NOMO-1 treated with dmso at 0.1 percent for 144 hours (cell line): ENCODE measurements around the gene MYO7B.

Source experiments
- DNase-seq: peaks from one replicate; lab custom pipeline; 2025; ENCODE audit not compliant: unreplicated experiment; lab: John Stamatoyannopoulos, UW

MYO7B gene

DNA sequence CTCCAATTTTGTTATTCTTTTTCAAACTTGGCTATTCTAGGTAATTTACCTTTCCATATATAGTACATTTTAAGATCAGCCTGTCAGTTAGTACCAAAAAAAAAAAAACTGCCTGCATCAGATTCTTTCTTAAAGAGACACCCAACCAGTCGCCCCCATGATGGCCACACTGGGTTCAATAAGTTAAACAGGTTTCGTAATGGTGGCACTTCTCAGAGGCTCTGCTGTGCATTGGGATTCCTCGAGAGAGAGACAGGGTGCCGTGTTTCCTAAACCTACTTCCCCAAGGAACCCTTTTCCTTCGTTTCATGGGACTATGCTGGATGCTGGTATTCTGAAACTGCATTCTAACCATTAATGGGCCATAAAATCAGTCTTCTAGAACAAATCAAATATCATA, 37.4 kb downstream of the MYO7B start:
- no peak for DNase-seq

- DNase-seq, result no peak
Measured at GRCh38 chr2:127573298-127573697, 37.8 kb downstream of the MYO7B start.

DNA sequence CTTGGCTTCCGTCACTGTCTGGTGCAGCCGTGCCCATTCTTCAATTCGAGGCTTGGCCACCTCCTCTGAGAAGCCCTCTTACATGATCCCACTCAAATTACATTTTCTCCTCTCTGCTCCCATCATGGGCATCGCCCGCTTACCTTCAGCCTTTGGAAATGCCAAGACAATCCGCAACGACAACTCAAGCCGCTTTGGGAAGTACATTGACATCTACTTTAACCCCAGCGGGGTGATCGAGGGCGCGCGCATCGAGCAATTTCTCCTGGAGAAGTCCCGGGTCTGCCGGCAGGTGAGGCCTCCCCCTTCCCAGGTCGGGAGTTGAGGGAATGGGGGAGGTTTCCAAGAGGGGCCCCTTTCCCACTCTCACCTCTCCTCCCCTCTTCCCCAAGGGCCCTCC, 38.3 kb downstream of the MYO7B start:
- no peak for DNase-seq

GRCh38 chr2:127574656-127575055, 39.2 kb downstream of the MYO7B start:
- no peak for DNase-seq

- peak; percentile 26 for DNase-seq
Measured at GRCh38 chr2:127575185-127575765, 39.8 kb downstream of the MYO7B start.

- no peak for DNase-seq
Measured at GRCh38 chr2:127575941-127576432, 40.5 kb downstream of the MYO7B start.

DNA sequence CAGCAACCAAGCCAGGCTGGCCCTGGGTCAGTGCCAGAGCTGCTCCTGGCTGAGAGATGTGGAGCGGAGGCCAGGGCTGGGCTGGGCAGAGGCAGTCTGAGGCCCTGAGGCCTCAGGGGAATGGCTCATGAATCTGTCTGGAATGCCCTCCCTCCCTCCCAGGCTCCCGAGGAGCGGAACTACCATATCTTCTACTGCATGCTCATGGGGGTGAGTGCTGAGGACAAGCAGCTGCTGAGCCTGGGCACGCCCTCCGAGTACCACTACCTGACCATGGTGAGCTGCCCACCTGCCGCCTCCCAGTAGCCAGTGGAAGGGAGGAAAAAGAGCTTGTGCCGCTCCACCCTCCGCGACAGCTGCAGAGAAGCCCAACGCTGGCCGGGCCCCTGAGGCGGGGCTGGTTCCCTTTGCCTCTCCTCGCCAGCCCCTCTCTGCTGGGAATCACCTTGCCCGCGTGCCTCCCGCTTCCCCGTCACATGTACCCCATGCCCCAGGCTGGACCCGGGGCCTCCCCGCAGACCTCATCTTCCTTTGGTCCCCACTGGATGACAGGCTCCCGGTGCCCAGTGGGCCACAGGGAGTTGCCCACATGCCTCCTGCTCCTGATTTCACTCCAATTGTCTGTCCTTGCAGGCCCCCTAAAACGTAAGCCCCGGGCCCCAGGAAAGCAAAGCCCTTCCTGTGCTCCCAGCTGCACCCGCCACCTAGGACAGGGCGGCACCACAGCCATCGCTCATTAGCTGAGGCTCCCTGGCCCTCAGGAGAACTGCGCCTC, 41.1 kb downstream of the MYO7B start:
- no peak for DNase-seq

- DNase-seq, result no peak
Measured at GRCh38 chr2:127577208-127577475, 41.7 kb downstream of the MYO7B start.

- DNase-seq, result no peak
Measured at GRCh38 chr2:127577503-127577902, 42.0 kb downstream of the MYO7B start.

GRCh38 chr2:127577973-127578372, 42.5 kb downstream of the MYO7B start:
- no peak for DNase-seq

- no peak for DNase-seq
Measured at GRCh38 chr2:127578411-127578810, 42.9 kb downstream of the MYO7B start.

DNA sequence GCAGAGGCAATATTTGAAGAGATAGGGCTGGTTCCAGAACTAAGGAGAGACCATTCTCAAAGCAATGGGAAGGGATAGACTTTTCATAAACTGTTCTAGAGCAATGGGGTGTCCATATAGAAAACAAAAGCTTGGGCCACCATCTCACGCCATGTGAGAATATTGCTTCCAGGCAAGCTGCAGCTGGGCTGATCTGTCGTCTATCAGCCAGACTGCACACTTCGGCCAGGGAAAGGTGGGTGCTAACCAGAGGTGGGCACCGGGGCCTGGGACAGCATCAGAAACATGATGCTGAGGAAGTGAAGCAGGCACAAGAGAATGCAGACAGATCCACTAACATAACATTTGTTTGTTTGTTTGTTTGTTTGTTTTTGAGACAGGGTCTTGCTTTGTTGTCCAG, 43.7 kb downstream of the MYO7B start:
- DNase-seq, result no peak

DNA sequence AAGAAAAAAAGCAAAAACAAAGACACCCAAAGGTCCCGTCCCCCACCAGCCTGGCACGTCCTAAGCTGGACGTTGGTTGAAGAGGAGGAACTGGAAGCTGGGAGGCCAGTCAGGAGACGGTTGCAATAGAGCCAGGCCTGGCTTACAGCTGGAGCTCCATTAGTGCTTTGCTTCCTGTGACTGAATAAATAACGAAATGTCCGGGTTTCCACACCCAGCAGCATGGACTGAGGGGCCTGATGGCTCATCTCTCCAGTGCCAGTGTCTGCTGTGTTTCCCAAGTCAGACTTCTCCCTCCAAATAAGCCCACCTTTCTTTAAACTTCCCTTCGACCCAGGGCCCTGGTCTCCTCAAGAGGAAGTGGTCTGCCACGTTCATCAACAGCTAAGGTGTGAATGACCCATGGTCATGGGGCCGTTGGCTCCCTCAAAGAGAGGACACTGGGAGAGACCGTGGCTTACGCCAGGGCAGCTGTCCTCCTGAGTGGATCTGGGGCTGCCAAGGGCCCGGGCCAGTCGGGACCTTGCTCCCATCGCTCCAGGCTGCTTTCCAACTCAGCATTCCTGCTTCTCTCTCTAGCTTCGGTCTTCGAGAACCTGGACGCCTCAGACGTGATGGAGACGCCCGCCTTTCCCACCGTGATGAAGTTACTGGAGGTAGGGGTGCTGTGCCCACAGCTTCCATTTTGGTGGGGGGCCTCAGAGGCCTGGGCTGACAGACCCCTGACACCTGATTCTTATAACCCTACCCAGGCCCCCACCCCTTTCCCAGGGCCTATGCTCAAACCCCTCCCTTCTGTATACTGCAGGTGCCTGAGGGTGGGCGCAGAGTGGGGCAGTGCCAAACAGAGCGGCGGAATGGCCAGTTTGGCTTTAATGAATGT, 44.9 kb downstream of the MYO7B start:
- DNase-seq, result no peak

DNA sequence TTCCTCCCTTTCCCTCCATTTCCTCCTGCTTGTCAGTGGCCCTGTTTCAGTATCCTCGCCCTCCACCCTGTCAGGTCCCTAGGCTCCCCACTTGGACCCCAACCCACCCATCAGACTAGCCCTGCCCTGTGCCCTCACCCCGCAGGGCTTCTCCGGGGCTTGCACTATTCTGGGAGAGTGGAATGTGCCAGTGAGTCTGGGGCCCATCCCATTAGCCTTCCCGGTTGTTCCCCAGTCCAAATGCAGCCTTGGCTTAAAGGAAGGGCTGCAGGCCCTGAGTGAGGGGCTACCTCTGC, 45.5 kb downstream of the MYO7B start:
- DNase-seq, result no peak

DNA sequence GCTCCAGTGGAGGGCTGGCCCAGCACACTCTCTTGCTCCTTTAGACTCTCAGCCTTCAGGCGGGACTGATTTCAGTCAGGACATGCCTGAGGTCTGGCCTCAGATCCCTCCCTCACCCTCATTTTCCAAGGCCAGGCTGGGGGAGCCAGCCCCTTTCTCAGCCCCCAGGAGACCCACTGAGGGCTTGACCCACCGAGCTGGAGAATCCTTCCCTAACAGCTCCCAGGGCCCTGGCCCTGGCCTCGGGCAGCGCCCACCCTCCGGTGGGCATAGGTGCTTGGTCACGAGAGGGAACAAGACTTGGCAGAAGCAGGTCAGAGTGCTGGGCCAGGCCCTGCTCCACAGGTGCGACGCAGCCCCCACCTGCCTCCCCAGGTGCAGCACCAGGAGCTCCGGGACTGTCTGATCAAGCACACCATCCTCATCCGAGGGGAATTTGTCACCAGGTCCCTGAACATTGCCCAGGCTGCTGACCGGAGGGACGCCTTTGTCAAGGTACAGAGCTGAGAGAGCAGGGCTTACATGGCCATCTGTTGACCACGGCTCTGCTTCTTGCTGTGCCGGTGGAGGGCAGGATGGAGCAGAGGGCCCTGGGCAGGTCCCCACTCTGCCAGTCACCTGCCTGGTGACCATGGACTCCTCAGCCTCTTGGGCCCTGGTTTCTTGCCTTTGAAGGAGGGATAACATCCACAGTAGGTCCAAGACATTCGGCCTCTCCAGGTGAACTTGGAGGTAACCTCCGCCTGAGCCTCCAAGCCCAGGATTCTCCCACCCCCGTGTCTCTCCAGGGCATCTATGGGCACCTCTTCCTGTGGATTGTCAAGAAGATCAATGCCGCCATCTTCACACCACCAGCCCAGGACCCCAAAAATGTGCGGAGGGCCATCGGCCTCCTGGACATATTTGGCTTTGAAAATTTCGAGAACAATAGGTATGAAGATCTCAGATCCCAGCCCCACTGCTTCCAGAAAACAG, 46.3 kb downstream of the MYO7B start:
- no peak for DNase-seq

DNA sequence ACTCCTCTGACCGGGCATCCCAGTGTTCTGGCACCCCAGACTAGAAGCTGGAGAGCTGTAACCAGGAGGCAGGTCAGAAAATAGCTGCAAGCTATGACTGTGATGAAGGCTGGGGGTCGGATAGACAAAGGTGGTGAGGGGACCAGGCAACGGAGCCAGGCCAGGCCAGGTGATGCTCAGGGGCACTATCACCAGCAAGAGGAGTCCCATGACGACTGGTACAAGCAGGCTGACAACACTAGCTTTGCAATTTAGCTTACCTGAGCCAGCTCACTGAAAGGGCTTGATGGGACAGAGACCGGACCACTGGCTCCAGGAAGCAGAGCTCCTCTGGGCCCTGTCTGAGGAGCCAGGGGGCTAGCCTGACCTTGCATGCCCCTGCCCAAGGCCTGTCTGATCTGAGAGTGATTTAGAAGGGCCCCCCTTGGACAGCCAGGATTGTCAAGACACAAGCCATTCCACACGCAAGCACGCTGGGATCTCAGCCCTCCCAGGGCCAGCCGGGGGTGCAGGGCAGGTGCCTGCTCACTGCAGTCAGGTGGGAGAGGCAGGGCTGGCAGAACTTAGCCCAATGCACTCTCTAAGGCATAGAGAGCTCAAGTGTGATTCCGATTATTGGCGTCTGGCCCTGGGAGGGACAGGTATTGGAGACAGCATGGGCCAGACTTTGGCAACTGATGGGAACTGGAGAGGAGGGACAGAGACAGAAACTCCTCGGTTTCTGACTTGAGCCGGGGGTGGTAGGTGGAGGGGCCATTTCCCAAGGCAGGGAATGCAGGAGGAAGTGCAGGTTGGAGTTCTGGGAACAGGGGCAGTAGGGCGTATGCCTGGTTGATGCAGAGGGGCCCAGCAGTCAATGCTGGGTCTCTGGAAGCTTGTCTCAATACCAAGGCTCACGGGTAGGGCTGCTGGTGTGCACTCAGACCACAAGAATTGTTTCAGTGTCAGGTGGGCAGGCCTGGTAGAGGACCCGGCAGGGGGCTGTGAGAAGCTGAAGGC, 47.7 kb downstream of the MYO7B start:
- no peak for DNase-seq

DNA sequence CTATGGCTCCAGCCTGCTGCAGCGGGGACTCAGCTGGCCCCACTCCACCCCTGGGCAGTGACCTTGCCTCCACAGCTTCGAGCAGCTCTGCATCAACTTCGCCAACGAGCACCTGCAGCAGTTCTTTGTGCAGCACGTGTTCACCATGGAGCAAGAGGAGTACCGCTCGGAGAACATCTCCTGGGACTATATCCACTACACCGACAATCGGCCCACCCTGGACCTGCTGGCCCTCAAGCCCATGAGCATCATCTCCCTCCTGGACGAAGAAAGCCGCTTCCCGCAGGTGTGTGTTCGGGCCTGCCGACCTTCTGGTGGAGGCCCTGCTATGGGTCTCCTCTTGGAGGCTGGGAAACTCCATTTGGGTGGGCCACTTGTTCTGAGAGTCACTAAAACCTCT, 48.6 kb downstream of the MYO7B start:
- DNase-seq, result no peak

DNA sequence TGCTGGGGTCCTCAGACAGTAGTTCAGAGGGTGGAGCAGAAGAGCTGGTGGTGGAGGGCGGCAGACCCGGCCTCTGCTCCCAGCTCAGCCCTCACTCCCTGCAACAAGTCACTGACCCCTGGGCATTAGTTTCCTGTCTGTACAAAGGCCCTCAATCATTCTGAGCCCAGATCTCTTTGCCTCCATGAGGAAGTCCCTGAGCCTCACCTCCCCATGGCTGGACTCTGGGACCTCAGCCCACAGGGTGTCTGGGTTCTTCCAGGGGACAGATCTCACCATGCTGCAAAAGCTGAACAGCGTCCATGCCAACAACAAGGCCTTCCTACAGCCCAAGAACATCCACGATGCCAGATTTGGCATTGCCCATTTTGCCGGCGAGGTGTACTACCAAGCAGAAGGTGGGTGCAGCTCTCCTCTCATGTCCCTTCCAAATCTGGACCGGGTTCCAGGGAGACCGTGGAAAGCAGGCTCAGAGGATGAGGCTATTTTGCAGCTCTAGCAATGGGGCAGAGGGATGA, 49.1 kb downstream of the MYO7B start:
- no peak for DNase-seq

- DNase-seq, result no peak
Measured at GRCh38 chr2:127585270-127585807, 49.9 kb downstream of the MYO7B start.
